ENCODE measurements around the gene UMAD1.

Gene UMAD1

DNA sequence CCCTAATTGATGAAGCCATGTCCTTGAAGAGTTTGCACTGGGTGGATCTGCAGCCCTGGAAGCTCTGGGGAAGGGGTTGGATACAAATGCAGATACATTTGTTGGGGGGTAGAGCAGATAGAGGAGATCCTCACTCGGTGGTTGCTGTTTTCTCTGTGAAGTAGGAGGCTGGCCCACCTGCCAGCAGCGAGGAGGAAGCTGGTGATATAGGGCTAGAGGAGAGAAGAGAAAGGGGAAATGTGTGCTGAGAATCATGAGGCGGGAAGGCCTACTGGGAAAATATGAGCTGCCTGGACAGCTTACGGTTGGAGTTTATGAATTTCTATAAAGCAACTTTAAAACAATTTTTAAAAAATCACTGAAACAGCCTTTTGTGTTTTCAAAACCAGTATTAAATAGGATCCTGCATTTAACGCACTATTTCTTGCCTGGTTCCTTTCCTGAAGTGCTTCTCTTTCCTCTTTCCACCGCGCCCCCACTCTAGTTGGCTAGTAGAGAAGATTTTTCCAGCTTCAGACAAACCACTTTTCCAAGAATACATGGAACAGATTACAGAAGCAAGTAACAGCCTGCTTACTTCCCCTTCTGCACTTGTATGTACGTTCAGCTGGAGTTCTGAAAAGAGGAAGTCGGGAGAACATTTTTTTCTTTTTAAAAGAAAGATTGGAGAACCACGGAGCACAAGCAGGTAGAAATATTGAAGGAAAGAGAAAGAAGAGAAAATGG is 227.5 kb downstream of the UMAD1 start:
- H3K4me3 ChIP-seq (ENCODE audit: control insufficient read depth, low read depth, low read length), result no peak overlapping the region
- DNase-seq (ENCODE audit: low read depth), result no peak
- TF ChIP-seq, protein P1, sequence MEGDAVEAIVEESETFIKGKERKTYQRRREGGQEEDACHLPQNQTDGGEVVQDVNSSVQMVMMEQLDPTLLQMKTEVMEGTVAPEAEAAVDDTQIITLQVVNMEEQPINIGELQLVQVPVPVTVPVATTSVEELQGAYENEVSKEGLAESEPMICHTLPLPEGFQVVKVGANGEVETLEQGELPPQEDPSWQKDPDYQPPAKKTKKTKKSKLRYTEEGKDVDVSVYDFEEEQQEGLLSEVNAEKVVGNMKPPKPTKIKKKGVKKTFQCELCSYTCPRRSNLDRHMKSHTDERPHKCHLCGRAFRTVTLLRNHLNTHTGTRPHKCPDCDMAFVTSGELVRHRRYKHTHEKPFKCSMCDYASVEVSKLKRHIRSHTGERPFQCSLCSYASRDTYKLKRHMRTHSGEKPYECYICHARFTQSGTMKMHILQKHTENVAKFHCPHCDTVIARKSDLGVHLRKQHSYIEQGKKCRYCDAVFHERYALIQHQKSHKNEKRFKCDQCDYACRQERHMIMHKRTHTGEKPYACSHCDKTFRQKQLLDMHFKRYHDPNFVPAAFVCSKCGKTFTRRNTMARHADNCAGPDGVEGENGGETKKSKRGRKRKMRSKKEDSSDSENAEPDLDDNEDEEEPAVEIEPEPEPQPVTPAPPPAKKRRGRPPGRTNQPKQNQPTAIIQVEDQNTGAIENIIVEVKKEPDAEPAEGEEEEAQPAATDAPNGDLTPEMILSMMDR (conservative IDR thresholded peaks at IDR 0.05; ENCODE audit: control insufficient read depth, insufficient read depth, low read depth, low read length), result no peak

DNA sequence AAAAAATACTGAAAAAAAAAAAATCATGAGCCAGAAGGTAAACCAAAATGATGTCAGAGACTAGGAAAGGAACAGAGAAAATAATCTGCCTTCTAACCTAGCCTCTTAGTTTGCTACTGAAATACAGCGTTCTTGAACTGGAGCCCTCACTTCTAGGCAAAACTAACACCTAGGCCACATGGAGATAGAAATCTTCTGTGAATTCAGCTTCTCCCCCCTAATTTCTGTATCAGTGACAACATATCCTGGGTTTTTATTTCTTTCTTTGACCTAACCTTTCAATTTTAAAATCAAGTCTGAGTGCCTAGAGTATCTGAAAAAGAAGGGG is 228.0 kb downstream of the UMAD1 start:
- DNase-seq (ENCODE audit: low read depth), result no peak
- no peak overlapping the region for H3K4me3 ChIP-seq (ENCODE audit: control insufficient read depth, low read depth, low read length)
- TF ChIP-seq, protein P1 (conservative IDR thresholded peaks at IDR 0.05; ENCODE audit: control insufficient read depth, insufficient read depth, low read depth, low read length), result no peak

DNA sequence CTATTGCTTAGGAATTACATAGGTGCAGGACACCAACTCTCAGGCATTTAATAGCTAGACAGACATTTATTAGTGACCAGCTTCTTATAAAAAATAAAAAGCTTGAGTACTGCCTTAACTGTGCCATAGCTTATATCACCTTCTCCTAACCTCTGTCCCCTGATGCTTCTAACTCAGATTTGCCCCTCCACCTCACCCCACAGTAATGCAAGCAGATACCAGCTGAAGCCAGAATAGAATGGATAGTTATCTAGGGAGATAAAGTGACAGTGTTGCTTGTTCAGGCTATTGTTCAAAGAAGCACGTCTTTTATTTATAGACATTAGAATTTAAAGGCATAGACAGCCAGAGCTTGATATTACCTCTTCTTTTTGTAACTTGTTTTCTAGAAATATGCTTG is 228.5 kb downstream of the UMAD1 start:
- TF ChIP-seq, protein P1 (conservative IDR thresholded peaks at IDR 0.05; ENCODE audit: control insufficient read depth, insufficient read depth, low read depth, low read length), result no peak
- no peak for DNase-seq (ENCODE audit: low read depth)
- H3K4me3 ChIP-seq (ENCODE audit: control insufficient read depth, low read depth, low read length), result no peak overlapping the region

DNA sequence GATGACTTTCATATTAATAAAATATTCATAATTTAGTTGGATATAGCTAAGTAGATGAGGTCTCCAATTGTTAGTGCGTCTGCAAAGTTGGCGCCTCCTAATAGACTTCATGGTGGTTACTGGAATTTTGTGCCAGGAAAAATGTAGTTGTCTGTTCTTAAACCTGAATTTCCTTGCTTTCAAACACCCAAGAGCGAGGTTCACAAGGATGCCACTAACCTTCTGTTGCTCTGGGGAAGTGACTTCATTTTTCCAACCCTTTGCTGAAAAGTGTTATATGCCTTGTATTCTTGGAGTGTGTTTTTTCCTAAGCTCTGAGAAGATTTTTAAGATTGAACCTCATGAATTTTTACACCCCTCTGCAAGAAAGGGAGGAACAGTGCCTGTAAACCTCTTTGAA is 229.1 kb downstream of the UMAD1 start:
- DNase-seq (ENCODE audit: low read depth), result no peak
- no peak overlapping the region for H3K4me3 ChIP-seq (ENCODE audit: control insufficient read depth, low read depth, low read length)
- TF ChIP-seq, protein P1 (conservative IDR thresholded peaks at IDR 0.05; ENCODE audit: control insufficient read depth, insufficient read depth, low read depth, low read length), result no peak

DNA sequence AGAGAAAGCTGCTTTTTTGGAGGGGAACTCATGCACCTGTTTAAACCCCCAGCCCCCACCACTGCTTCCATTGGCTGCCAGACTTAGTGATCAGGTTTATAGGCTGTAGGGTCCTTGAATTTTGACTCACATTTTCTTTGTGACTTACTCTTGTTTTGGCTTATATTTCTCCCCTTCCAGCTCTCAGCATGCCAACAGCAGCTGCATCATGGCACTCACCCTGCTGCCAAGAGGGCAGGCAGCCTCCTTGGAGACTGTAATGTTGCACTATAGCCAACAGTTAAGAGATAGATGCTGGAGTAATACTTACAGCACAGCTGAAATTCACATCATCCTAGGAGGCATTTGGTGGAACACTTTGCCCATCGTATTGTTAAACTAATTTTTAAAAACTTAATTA is 230.0 kb downstream of the UMAD1 start:
- TF ChIP-seq, protein P1 (conservative IDR thresholded peaks at IDR 0.05; ENCODE audit: control insufficient read depth, insufficient read depth, low read depth, low read length), result no peak
- DNase-seq (ENCODE audit: low read depth), result no peak
- H3K4me3 ChIP-seq (ENCODE audit: control insufficient read depth, low read depth, low read length), result no peak overlapping the region

DNA sequence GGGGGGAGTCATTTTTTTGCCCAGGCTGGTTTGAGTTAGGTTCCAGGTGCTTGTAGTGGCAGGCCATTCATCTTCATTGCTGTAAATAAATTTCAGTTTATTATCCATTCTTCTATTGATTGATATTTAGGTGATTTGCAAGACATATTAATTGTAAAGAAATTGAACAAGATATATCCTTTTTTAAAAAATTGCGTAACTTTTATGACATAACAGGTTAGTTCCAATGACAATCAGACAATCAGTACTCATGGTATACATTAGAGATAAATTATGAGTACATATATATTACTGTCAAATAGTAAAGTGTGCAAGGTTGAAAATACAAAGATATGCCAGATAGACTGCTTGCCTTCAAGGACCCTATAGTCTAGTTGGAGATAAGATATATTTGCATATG is 235.9 kb downstream of the UMAD1 start:
- DNase-seq (ENCODE audit: low read depth), result no peak
- H3K4me3 ChIP-seq (ENCODE audit: control insufficient read depth, low read depth, low read length), result no peak overlapping the region
- TF ChIP-seq, protein P1 (conservative IDR thresholded peaks at IDR 0.05; ENCODE audit: control insufficient read depth, insufficient read depth, low read depth, low read length), result no peak

DNA sequence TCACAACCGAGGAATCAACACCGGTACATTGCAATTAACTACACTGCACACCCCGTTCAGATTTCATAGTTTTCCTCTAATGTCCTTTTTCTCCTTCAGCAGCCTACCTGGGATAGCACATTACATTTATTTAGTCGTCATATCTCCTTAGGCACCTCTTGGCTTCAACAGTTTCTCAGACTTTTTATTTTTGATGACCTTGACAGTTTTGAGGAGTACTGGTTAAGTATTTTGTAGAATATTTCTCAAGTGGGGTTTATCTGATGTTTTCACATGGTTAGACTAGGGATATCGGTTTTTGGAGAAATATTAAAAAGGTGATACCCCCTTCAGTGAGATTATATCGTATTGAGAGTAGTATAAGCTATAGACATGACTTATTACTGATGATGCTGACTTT is 241.0 kb downstream of the UMAD1 start:
- DNase-seq (ENCODE audit: low read depth), result no peak
- TF ChIP-seq, protein P1 (conservative IDR thresholded peaks at IDR 0.05; ENCODE audit: control insufficient read depth, insufficient read depth, low read depth, low read length), result no peak
- no peak overlapping the region for H3K4me3 ChIP-seq (ENCODE audit: control insufficient read depth, low read depth, low read length)

All from fibroblast of mammary gland (primary cell).